Liver (tissue), 9 donors: ENCODE data around the gene RTP4. TPM values are rescaled to one million over a fixed set of nuclear protein-coding genes. Genes with fewer than 3 reads are reported as not detected.
A peak's percentile ranks its signal among the peaks of the same experiment; 100 is the strongest.

Experiments
- DNase-seq: peaks from one replicate; pipeline ENCODE4 v3.0.0-alpha.2; 2017; ENCODE audit warnings: low spot score
- H3K27ac ChIP-seq, 2 donors: one replicate each; pipeline ENCODE4 v1.7.0; 2013; ENCODE audit warnings: inconsistent platforms in 2 of 2, low read length in 2 of 2, control low read depth in 1 of 2, low read depth in 1 of 2, mild to moderate bottlenecking in 1 of 2
- H3K27me3 ChIP-seq, 4 donors: one replicate each; pipeline versions ENCODE4 v1.6.1 to v1.7.0; 2013; ENCODE audit warnings: low read length in 3 of 4, inconsistent platforms in 1 of 4, mild to moderate bottlenecking in 1 of 4, moderate library complexity in 1 of 4; ENCODE audit not compliant: control insufficient read depth in 4 of 4, insufficient read depth in 4 of 4
- H3K36me3 ChIP-seq, 4 donors: one replicate each; pipeline versions ENCODE4 v1.6.1 to v1.7.0; 2013; ENCODE audit warnings: low read length in 3 of 4, mild to moderate bottlenecking in 3 of 4, low read depth in 1 of 4, moderate library complexity in 1 of 4; ENCODE audit not compliant: control insufficient read depth in 4 of 4, insufficient read depth in 3 of 4
- H3K4me1 ChIP-seq, 4 donors: one replicate each; pipeline versions ENCODE4 v1.6.1 to v1.7.0; 2013; ENCODE audit warnings: low read length in 3 of 4, mild to moderate bottlenecking in 3 of 4, moderate library complexity in 1 of 4; ENCODE audit not compliant: control insufficient read depth in 4 of 4, insufficient read depth in 4 of 4
- H3K4me3 ChIP-seq, 3 donors: one replicate each; pipeline versions ENCODE4 v1.6.1 to v1.7.0; 2013; ENCODE audit warnings: low read length in 3 of 3, control low read depth in 1 of 3, low read depth in 1 of 3, mild to moderate bottlenecking in 1 of 3
- H3K9ac ChIP-seq, 2 donors: one replicate each; pipeline ENCODE4 v1.7.0; 2013; ENCODE audit warnings: low read length in 2 of 2, mild to moderate bottlenecking in 2 of 2, moderate library complexity in 2 of 2, control low read depth in 1 of 2, low read depth in 1 of 2
- H3K9me3 ChIP-seq, 4 donors: one replicate each; pipeline versions ENCODE4 v1.6.1 to v1.7.0; 2013; ENCODE audit warnings: low read length in 3 of 4; ENCODE audit not compliant: control insufficient read depth in 4 of 4
- FOXA1 ChIP-seq: IDR thresholded peaks from 2 replicates; pipeline ENCODE4 v1.6.1; 2016; ENCODE audit warnings: antibody characterized with exemption
- GABPA ChIP-seq, 2 donors: IDR thresholded peaks in 1 of 2; conservative IDR thresholded peaks in 1 of 2; 2 replicates each; pipeline ENCODE4 v1.6.1; 2016; ENCODE audit warnings: antibody characterized with exemption in 2 of 2, mild to moderate bottlenecking in 1 of 2, moderate library complexity in 1 of 2
- HNF4A ChIP-seq, 2 donors: conservative IDR thresholded peaks; 2 replicates each; pipeline ENCODE4 v1.6.1; 2016; ENCODE audit warnings: antibody characterized with exemption in 2 of 2, mild to moderate bottlenecking in 2 of 2
- HNF4G ChIP-seq: IDR thresholded peaks from 2 replicates; pipeline ENCODE4 v1.6.1; 2016; ENCODE audit warnings: antibody characterized with exemption
- JUND ChIP-seq, 2 donors: IDR thresholded peaks; 2 replicates each; pipeline ENCODE4 v1.6.1; 2016; ENCODE audit warnings: antibody characterized with exemption in 2 of 2
- NR2F2 ChIP-seq: IDR thresholded peaks from 2 replicates; pipeline ENCODE4 v1.6.1; 2016; ENCODE audit warnings: antibody characterized with exemption
- RAD21 ChIP-seq, 2 donors: IDR thresholded peaks; 2 replicates each; pipeline ENCODE4 v1.6.1; 2016; ENCODE audit warnings: antibody characterized with exemption in 2 of 2, mild to moderate bottlenecking in 2 of 2
- RXRA ChIP-seq, 2 donors: IDR thresholded peaks; 2 replicates each; pipeline ENCODE4 v1.6.1; 2017 to 2018; ENCODE audit warnings: antibody characterized with exemption in 2 of 2, mild to moderate bottlenecking in 1 of 2
- SP1 ChIP-seq: IDR thresholded peaks from 2 replicates; pipeline ENCODE4 v1.6.1; 2018; ENCODE audit warnings: antibody characterized with exemption, mild to moderate bottlenecking
- TAF1 ChIP-seq: conservative IDR thresholded peaks from 2 replicates; pipeline ENCODE4 v1.6.1; 2016; ENCODE audit warnings: antibody characterized with exemption, mild to moderate bottlenecking
- WGBS: extraction: QIAGEN DNeasy Blood & Tissue Kit; methylation state at CpG from one replicate; pipeline ENCODE4 v1.1.7; 2013; 5-methylcytosine and 5-hydroxymethylcytosine counted together
- polyA plus RNA-seq, 2 donors: library from polyadenylated mRNA; stranded (reverse) in 1 of 2; unstranded in 1 of 2; fragments of 200-250 nt in 1 of 2; fragments of >200 nt in 1 of 2; fragmentation: Nextera tagmentation in 1 of 2; extraction: Ambion mirVana in 1 of 2; gene quantifications; one replicate each; pipeline versions ENCODE4 v1.2.1 to v1.2.3, GENCODE V29; 2013 to 2015
- total RNA-seq, 2 donors: library from RNA; depleted of rRNA; stranded (reverse); fragments of >200 nt; gene quantifications; one replicate each; pipeline ENCODE4 v1.2.3, GENCODE V29; 2014
- TF ChIP-seq, protein P1 (sequence below): fragments of 150-350 bp; IDR thresholded peaks from 2 replicates; pipeline ENCODE4 v1.5.1; 2017; ENCODE audit warnings: improper control_type of control experiment, low read depth, low read length; ENCODE audit not compliant: missing input control
- TF ChIP-seq, protein P2 (sequence below): IDR thresholded peaks from 2 replicates; pipeline ENCODE4 v1.6.1; 2016; ENCODE audit warnings: antibody characterized with exemption
- TF ChIP-seq, protein P3 (sequence below): IDR thresholded peaks from 2 replicates; pipeline ENCODE4 v1.6.1; 2016; ENCODE audit warnings: antibody characterized with exemption
- donor health status: healthy.
- donor health status: healthy.
- donor health status: healthy.
- donor health status: healthy.
- donor health status: healthy.

Gene RTP4
- total and polyA plus RNA-seq, 4 donors = 0.93 to 3.4 (median 2.1) TPM

DNA sequence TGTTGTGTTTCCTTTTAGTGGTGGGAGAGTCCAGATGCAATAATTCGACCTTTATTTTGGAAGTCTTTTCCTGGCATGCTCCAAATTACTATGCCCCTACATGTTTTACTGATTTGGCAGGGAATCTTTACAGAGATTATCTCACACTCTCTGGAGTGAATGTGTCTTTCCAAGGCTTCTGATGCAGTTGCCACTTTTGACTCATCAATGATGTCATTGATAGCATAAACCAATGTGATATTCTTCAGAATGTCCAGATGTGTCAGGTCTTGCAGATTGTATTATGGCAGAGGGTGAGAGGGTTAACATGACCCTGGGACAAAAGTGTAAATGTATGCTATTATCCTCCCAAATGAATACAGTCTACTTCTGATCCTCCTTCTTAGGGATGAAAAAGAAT is 9.7 kb downstream of the RTP4 start:
- 81% methylated on average over 1 of the region's 1 CpG for WGBS
- Histone ChIP-seq H3K4me3 (no peak overlapping the region), H3K9ac (no peak overlapping the region), H3K27ac (no peak overlapping the region), H3K9me3 (no peaks in the 10 kb centered on the region), H3K27me3 (no peaks in the 10 kb centered on the region), H3K4me1 (peaks cover 0 to 5% (median 0%) of the 10 kb centered on the region in 4 donors), H3K36me3 (no peaks in the 10 kb centered on the region)
- TF ChIP-seq HNF4A (conservative IDR thresholded peaks at IDR 0.05) (no peak), SP1 (no peak)
- no peak for DNase-seq

GRCh38 chr3:187382609-187383151 is 14.5 kb downstream of the RTP4 start:
- no peak overlapping the region for H3K9ac ChIP-seq
- H3K4me1 ChIP-seq = peaks cover 0 to 5% (median under 1%) of the 10 kb centered on the region in 4 donors
- 53% methylated on average over 8 of the region's 8 CpGs for WGBS
- DNase-seq = no peak
- H3K27me3 ChIP-seq = no peaks in the 10 kb centered on the region
- TF ChIP-seq, protein P1, sequence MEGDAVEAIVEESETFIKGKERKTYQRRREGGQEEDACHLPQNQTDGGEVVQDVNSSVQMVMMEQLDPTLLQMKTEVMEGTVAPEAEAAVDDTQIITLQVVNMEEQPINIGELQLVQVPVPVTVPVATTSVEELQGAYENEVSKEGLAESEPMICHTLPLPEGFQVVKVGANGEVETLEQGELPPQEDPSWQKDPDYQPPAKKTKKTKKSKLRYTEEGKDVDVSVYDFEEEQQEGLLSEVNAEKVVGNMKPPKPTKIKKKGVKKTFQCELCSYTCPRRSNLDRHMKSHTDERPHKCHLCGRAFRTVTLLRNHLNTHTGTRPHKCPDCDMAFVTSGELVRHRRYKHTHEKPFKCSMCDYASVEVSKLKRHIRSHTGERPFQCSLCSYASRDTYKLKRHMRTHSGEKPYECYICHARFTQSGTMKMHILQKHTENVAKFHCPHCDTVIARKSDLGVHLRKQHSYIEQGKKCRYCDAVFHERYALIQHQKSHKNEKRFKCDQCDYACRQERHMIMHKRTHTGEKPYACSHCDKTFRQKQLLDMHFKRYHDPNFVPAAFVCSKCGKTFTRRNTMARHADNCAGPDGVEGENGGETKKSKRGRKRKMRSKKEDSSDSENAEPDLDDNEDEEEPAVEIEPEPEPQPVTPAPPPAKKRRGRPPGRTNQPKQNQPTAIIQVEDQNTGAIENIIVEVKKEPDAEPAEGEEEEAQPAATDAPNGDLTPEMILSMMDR = no peak
- TF ChIP-seq RXRA (IDR thresholded peaks at IDR 0.05) (peak; percentile 49 to 79), RAD21 (IDR thresholded peaks at IDR 0.05) (no peak), SP1 (peak; percentile 39), NR2F2 (peak; percentile 99)
- no peaks in the 10 kb centered on the region for H3K36me3 ChIP-seq
- H3K4me3 ChIP-seq = no peak overlapping the region
- no peak overlapping the region for H3K27ac ChIP-seq
- no peaks in the 10 kb centered on the region for H3K9me3 ChIP-seq

GRCh38 chr3:187383246-187383645 is 15.1 kb downstream of the RTP4 start:
- Histone ChIP-seq H3K27me3 (no peaks in the 10 kb centered on the region), H3K4me3 (no peak overlapping the region), H3K27ac (no peak overlapping the region), H3K36me3 (no peaks in the 10 kb centered on the region), H3K9ac (no peak overlapping the region), H3K4me1 (peaks cover 0 to 5% (median under 1%) of the 10 kb centered on the region in 4 donors), H3K9me3 (no peaks in the 10 kb centered on the region)
- WGBS = 95% methylated on average over 4 of the region's 4 CpGs
- TF ChIP-seq, protein P1 = no peak
- TF ChIP-seq, protein P2, sequence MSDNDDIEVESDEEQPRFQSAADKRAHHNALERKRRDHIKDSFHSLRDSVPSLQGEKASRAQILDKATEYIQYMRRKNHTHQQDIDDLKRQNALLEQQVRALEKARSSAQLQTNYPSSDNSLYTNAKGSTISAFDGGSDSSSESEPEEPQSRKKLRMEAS = no peak
- TF ChIP-seq JUND (IDR thresholded peaks at IDR 0.05) = no peak
- DNase-seq = no peak

DNA sequence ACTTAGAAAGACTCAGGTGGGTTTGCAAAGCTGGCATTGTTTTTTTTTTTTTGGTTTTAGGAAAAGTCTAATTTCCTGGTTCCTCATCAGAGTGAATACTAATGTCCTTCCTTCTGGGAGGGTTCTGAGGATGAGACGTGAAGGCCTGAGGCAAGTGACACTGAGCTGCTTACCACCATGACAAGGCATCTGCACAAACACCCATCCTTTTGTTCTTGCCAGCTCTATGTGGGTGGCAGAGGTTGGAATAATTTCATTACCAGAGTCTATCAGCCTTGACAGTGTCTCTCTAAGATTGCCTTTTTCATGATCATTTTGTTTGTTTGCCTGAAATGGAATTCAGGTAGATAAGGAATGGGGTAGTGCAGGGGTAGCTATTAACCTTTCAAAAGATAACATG is 17.1 kb downstream of the RTP4 start:
- 79% methylated on average over 1 of the region's 1 CpG for WGBS
- DNase-seq = no peak
- peaks cover 0 to 5% (median under 1%) of the 10 kb centered on the region in 4 donors for H3K4me1 ChIP-seq
- no peak overlapping the region for H3K9ac ChIP-seq
- H3K27ac ChIP-seq = no peak overlapping the region
- H3K27me3 ChIP-seq = no peaks in the 10 kb centered on the region
- H3K4me3 ChIP-seq = no peak overlapping the region
- no peak for TF ChIP-seq JUND (IDR thresholded peaks at IDR 0.05)
- TF ChIP-seq, protein P3, sequence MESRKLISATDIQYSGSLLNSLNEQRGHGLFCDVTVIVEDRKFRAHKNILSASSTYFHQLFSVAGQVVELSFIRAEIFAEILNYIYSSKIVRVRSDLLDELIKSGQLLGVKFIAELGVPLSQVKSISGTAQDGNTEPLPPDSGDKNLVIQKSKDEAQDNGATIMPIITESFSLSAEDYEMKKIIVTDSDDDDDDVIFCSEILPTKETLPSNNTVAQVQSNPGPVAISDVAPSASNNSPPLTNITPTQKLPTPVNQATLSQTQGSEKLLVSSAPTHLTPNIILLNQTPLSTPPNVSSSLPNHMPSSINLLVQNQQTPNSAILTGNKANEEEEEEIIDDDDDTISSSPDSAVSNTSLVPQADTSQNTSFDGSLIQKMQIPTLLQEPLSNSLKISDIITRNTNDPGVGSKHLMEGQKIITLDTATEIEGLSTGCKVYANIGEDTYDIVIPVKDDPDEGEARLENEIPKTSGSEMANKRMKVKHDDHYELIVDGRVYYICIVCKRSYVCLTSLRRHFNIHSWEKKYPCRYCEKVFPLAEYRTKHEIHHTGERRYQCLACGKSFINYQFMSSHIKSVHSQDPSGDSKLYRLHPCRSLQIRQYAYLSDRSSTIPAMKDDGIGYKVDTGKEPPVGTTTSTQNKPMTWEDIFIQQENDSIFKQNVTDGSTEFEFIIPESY = no peak
- no peak for TF ChIP-seq HNF4G
- no peak for TF ChIP-seq GABPA (IDR thresholded peaks at IDR 0.05 in 1 of 2, conservative IDR thresholded peaks at IDR 0.05 in 1 of 2)
- no peak for TF ChIP-seq TAF1
- no peak for TF ChIP-seq FOXA1
- H3K36me3 ChIP-seq = no peaks in the 10 kb centered on the region
- H3K9me3 ChIP-seq = no peaks in the 10 kb centered on the region
